Measurements from ENCODE around the gene ITCH. TPM values are rescaled to one million over a fixed set of nuclear protein-coding genes. Genes with fewer than 3 reads are reported as not detected.

Gene ITCH
- total and polyA plus RNA-seq, 2 of the 8 experiments (the other 6 are each of a cell fraction or from before 2014, with no cell fraction given): 3.9 to 45.2 TPM

GRCh38 chr20:34527016-34527415 lies 163.9 kb downstream of the ITCH start:
- no peak overlapping the region for H4K5ac ChIP-seq (ENCODE audit: insufficient read length, low read depth, low read length)
- H3K23ac ChIP-seq (ENCODE audit: insufficient read length): no peak overlapping the region
- H2BK15ac ChIP-seq (ENCODE audit: low read length): no peak overlapping the region
- no peaks in the 10 kb centered on the region for H3K23me2 ChIP-seq (ENCODE audit: low read depth, low read length)
- POLR2A ChIA-PET (ENCODE audit: partially characterized antibody): interaction anchor here (1.0 to 1.3 kb wide), 2 partner anchors 11 to 224 kb away, joined by 3 read pairs; partner anchors contain the start of gene DYNLRB1
- H3K18ac ChIP-seq (ENCODE audit: extremely low read depth, low read length): no peak overlapping the region
- no peak overlapping the region for H3K14ac ChIP-seq (ENCODE audit: insufficient read length)
- H3K4me2 ChIP-seq (ENCODE audit: insufficient read depth in 1 of 2, low read depth in 2 of 2, low read length in 2 of 2): no peak overlapping the region
- peaks cover 8 to 35% (median 20%) of the 10 kb centered on the region in 4 experiments for H3K36me3 ChIP-seq (ENCODE audit: control insufficient read depth in 2 of 4, insufficient read depth in 4 of 4, low read length in 3 of 4)
- H2AK5ac ChIP-seq (ENCODE audit: low read depth, low read length): no peak overlapping the region
- WGBS, 2 experiments (ENCODE audit: extremely low coverage in 1 of 2, insufficient coverage in 1 of 2, insufficient read length in 1 of 2, insufficient replicate concordance in 2 of 2, low coverage in 1 of 2, low lambda C conversion rate in 2 of 2, missing lambda C conversion rate in 1 of 2): 90% methylated on average over 10 of the region's 10 CpGs; no CpG with 5 or more reads in 1 of the 2 experiments
- H3K27me3 ChIP-seq (replicated peaks in 1 of 4; ENCODE audit: control insufficient read depth in 3 of 4, extremely low read depth in 1 of 4, insufficient read depth in 3 of 4, low read length in 3 of 4): no peaks in the 10 kb centered on the region
- FAIRE-seq (no peak), DNase-seq (ENCODE audit: low read depth in 1 of 2, low spot score in 2 of 2) (no peak)
- H3K79me1 ChIP-seq (ENCODE audit: low read depth, low read length): peaks cover 14% of the 10 kb centered on the region
- no peak overlapping the region for H4K91ac ChIP-seq (replicated peaks; ENCODE audit: insufficient read length, low read length)
- no peaks in the 10 kb centered on the region for H3K9me3 ChIP-seq (ENCODE audit: insufficient read depth in 2 of 2, low read depth in 1 of 2, low read length in 1 of 2)
- H2BK120ac ChIP-seq (replicated peaks; ENCODE audit: low read depth, low read length): no peak overlapping the region
- H3K9ac ChIP-seq (replicated peaks in 1 of 4; ENCODE audit: extremely low read depth in 1 of 4, low read depth in 3 of 4, low read length in 3 of 4): no peak overlapping the region
- no peak overlapping the region for H2BK5ac ChIP-seq (ENCODE audit: low read depth, low read length)
- H4K8ac ChIP-seq (ENCODE audit: extremely low read depth, insufficient read depth, low read length): no peak overlapping the region
- peaks cover 0 to 39% of the 10 kb centered on the region in 2 experiments; a peak in 3 of 4 replicates for H3K79me2 ChIP-seq (ENCODE audit: control insufficient read depth in 1 of 2, insufficient read depth in 2 of 2, low read length in 2 of 2)
- peaks cover 0 to 4% (median 3%) of the 10 kb centered on the region in 4 experiments; a peak in 3 of 7 replicates for H3K4me1 ChIP-seq (replicated peaks in 1 of 4; ENCODE audit: control insufficient read depth in 3 of 4, insufficient read depth in 4 of 4, low read length in 3 of 4)
- H3K56ac ChIP-seq (replicated peaks; ENCODE audit: insufficient read length, low read depth, low read length): no peak overlapping the region
- H3K27ac ChIP-seq (ENCODE audit: low read depth, low read length): no peak overlapping the region
- peaks cover 16 to 20% of the 10 kb centered on the region in 2 experiments for H4K20me1 ChIP-seq (replicated peaks in 1 of 2; ENCODE audit: control insufficient read depth in 1 of 2, insufficient read depth in 2 of 2, low read length in 2 of 2)
- no peak overlapping the region for H2BK12ac ChIP-seq (ENCODE audit: low read depth, low read length)
- no peak overlapping the region for H2BK20ac ChIP-seq (ENCODE audit: low read length)
- no peak overlapping the region for H3K4ac ChIP-seq (replicated peaks; ENCODE audit: insufficient read length, low read depth, low read length)
- no peak overlapping the region for H2AFZ ChIP-seq (ENCODE audit: low read length)
- no peak overlapping the region for H3K4me3 ChIP-seq (ENCODE audit: extremely low read depth in 1 of 4, insufficient read depth in 2 of 4, low read depth in 3 of 4, low read length in 4 of 4)
- CTCF ChIA-PET (ENCODE audit: partially characterized antibody): interaction anchor here (1.1 to 1.6 kb wide), 3 partner anchors 10 to 214 kb away, joined by 3 to 4 read pairs (median 4); no protein-coding TSS in a partner anchor
- TF ChIP-seq CBX8 (IDR thresholded peaks at IDR 0.05; ENCODE audit: borderline replicate concordance, low read depth, low read length): no peak
- TF ChIP-seq HDAC6 (IDR thresholded peaks at IDR 0.05; ENCODE audit: low read depth, low read length): no peak
- TF ChIP-seq, protein P1, sequence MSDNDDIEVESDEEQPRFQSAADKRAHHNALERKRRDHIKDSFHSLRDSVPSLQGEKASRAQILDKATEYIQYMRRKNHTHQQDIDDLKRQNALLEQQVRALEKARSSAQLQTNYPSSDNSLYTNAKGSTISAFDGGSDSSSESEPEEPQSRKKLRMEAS (IDR thresholded peaks at IDR 0.05): no peak
- no peak for TF ChIP-seq ZNF274 (IDR thresholded peaks at IDR 0.05; ENCODE audit: borderline replicate concordance, extremely low read depth, low read length)
- TF ChIP-seq SP1 (IDR thresholded peaks at IDR 0.05; ENCODE audit: low read depth, low read length): no peak
- TF ChIP-seq, protein P2, sequence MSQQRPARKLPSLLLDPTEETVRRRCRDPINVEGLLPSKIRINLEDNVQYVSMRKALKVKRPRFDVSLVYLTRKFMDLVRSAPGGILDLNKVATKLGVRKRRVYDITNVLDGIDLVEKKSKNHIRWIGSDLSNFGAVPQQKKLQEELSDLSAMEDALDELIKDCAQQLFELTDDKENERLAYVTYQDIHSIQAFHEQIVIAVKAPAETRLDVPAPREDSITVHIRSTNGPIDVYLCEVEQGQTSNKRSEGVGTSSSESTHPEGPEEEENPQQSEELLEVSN (IDR thresholded peaks at IDR 0.05): no peak
- no peak for TF ChIP-seq EZH2 (IDR thresholded peaks at IDR 0.05; ENCODE audit: low read depth, low read length, severe bottlenecking)
- no peak for TF ChIP-seq KDM5A (IDR thresholded peaks at IDR 0.05; ENCODE audit: low read length)
